ENCODE measurements around the gene ASPN.

Gene ASPN

GRCh38 chr9:92407818-92408217, 74.5 kb downstream of the ASPN start:
- no peak for DNase-seq

- no peak for DNase-seq
Observed at GRCh38 chr9:92406477-92406876, 75.8 kb downstream of the ASPN start.

Data from NK-92 treated with Interleukin-12 subunit alpha and Interleukin-12 subunit beta, amount 100 ng/mL, for 24 hours (cell line).